ENCODE data around the gene FAM131A. TPM values are rescaled to one million over a fixed set of nuclear protein-coding genes. Genes with fewer than 3 reads are reported as not detected.

Gene FAM131A, protein sequence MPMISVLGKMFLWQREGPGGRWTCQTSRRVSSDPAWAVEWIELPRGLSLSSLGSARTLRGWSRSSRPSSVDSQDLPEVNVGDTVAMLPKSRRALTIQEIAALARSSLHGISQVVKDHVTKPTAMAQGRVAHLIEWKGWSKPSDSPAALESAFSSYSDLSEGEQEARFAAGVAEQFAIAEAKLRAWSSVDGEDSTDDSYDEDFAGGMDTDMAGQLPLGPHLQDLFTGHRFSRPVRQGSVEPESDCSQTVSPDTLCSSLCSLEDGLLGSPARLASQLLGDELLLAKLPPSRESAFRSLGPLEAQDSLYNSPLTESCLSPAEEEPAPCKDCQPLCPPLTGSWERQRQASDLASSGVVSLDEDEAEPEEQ
- total RNA-seq (ENCODE audit: low replicate concordance): 15.0 and 16.9 TPM in 2 replicates

DNA sequence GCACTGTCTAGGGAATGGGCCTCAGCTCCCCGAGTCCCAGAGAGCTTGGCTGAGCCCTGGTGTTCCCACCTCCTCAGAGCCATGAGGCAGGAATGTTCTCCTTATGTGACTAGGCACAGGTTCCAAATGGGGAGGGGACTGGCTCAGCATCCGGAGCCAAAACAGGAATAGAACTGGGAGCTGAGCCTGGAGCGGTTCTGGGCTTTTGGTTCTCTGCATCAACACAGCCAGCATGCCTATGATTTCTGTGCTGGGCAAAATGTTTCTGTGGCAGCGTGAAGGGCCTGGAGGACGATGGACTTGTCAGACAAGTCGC, at the start of gene FAM131A:
Gene FAM131A, plus strand, starts transcription at position 202 of the 316 bp plus-strand sequence. Its CDS starts 31 bp downstream, at position 233.

GRCh38 chr3:184298759-184299487, 38.5 kb upstream of the FAM131A start, which contains the start of gene PSMD2:
Gene PSMD2 (plus strand): TSS chr3:184299241. CDS start chr3:184299267, 26 bp downstream.

DNA sequence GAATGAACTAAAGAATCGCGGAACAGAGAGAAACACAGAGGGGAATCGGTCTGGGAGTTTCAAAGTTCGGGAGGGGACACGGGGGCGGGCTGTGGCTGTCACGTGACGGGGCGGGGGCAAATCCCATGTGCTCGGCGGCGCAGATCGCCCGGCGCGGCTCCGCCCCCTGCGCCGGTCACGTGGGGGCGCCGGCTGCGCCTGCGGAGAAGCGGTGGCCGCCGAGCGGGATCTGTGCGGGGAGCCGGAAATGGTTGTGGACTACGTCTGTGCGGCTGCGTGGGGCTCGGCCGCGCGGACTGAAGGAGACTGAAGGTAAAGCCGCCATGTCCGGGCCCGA, 23.1 kb upstream of the FAM131A start, which contains the start of gene EIF4G1:
Gene EIF4G1, plus strand, starts transcription at position 244 of the 337 bp plus-strand sequence. CDS start 1,191 bp downstream, outside the sequence.

DNA sequence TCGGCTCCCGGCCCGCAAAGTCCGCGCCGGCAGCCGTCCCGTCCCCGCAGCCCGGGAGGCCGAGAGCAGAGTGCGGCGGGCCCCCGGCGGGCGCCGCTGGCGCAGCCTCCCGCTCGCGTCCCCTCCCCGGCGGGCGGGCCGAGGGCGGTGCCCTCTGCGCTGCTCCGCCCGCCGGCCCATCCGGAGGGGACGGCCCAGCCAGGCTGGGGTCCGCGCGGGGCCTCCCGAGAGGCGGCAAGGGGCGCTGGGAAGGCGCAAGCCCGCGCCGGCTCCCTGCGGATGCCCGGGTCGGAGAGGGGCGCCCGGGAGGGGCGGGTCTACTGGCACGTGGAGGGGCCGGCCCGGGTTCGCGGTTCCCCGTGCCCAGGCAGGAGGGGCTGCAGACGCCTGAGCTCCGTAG, 24.1 kb downstream of the FAM131A start, which contains the start of the genes CLCN2 and POLR2H:
Gene CLCN2, minus strand, starts transcription at position 74 of the 400 bp plus-strand sequence. CDS start 126 bp downstream, outside the sequence.
Gene POLR2H, plus strand, starts transcription at position 179 of the 400 bp plus-strand sequence. CDS start 1,783 bp downstream, outside the sequence.

DNA sequence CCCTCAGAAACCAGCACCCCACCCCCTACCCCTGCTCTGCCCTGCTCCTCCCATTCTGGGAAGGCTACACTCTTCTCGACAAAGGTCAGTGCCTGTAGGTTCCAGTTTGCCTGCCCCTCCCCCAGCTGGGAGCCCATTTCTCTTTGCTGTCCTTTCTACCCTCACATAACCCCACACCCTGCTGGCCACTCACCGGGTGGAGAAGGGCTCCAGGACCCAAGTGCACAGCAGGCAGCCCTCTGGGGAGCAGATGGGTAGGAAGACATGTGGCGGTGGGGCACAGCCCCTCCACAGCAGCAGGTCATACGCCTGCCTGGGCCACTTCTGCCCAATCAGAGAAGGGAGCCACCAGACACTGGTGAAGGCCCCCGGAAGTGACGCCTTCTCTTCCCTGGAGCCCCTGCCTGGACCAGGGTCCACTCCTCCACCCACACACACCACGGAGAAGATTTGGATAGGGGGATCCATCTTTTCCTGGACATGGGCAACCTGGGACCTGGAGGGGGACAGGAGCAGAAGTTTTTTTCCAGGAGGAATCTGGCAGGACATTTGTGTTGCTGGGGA, 40.6 kb downstream of the FAM131A start, which contains the start of gene THPO:
Gene THPO, minus strand, starts transcription at position 326 of the 564 bp plus-strand sequence. CDS start 1,948 bp downstream, outside the sequence.

GRCh38 chr3:184379358-184380184, 42.2 kb downstream of the FAM131A start, which contains the start of gene CHRD:
Gene CHRD (plus strand): TSS chr3:184380054. CDS start chr3:184380319, 265 bp downstream.

Other genes with a start within 250 kb of the FAM131A start
- gene HTR3E, start 240.5 kb upstream of the FAM131A start, total RNA-seq (ENCODE audit: low replicate concordance): not detected in 2 replicates
- 31.4 and 35.0 TPM in 2 replicates for gene EIF2B5, start 202.2 kb upstream of the FAM131A start, total RNA-seq (ENCODE audit: low replicate concordance)
- 35.6 and 48.4 TPM in 2 replicates for gene DVL3, start 182.2 kb upstream of the FAM131A start, total RNA-seq (ENCODE audit: low replicate concordance)
- 739 and 849 TPM in 2 replicates for gene AP2M1, start 162.7 kb upstream of the FAM131A start, total RNA-seq (ENCODE audit: low replicate concordance)
- 51.6 and 85.5 TPM in 2 replicates for gene ABCF3, start 151.4 kb upstream of the FAM131A start, total RNA-seq (ENCODE audit: low replicate concordance)
- 1.3 TPM in 1 of 2 replicates, not detected in the other for gene VWA5B2, start 108.0 kb upstream of the FAM131A start, total RNA-seq (ENCODE audit: low replicate concordance)
- gene ALG3, start 88.6 kb upstream of the FAM131A start, total RNA-seq (ENCODE audit: low replicate concordance): 23.9 and 32.4 TPM in 2 replicates
- 1.6 and 4.3 TPM in 2 replicates for gene EEF1AKMT4, start 87.9 kb upstream of the FAM131A start, total RNA-seq (ENCODE audit: low replicate concordance)
- 0.12 and 0.23 TPM in 2 replicates for gene CAMK2N2, start 76.0 kb upstream of the FAM131A start, total RNA-seq (ENCODE audit: low replicate concordance)
- not detected in 2 replicates for gene ECE2, start 61.6 kb upstream of the FAM131A start, total RNA-seq (ENCODE audit: low replicate concordance)
- 574 and 714 TPM in 2 replicates for gene PSMD2, start 38.4 kb upstream of the FAM131A start, total RNA-seq (ENCODE audit: low replicate concordance)
- gene EIF4G1, start 23.0 kb upstream of the FAM131A start, total RNA-seq (ENCODE audit: low replicate concordance): 280 and 290 TPM in 2 replicates
- 1.7 and 3.5 TPM in 2 replicates for gene CLCN2, start 24.0 kb downstream of the FAM131A start, total RNA-seq (ENCODE audit: low replicate concordance)
- 75.2 and 83.0 TPM in 2 replicates for gene POLR2H, start 24.1 kb downstream of the FAM131A start, total RNA-seq (ENCODE audit: low replicate concordance)
- gene THPO, start 40.6 kb downstream of the FAM131A start, total RNA-seq (ENCODE audit: low replicate concordance): 0.12 TPM in 1 of 2 replicates, not detected in the other
- gene CHRD, start 42.5 kb downstream of the FAM131A start, total RNA-seq (ENCODE audit: low replicate concordance): 0.08 and 1.4 TPM in 2 replicates
- 3.0 and 9.4 TPM in 2 replicates for gene EPHB3, start 224.2 kb downstream of the FAM131A start, total RNA-seq (ENCODE audit: low replicate concordance)